Gastroesophageal sphincter (tissue), 4 donors: ENCODE measurements around the gene AFF2. TPM values are rescaled to one million over a fixed set of nuclear protein-coding genes. Genes with fewer than 3 reads are reported as not detected.

ENCODE experiments used
- ATAC-seq: fragments of 150-250 bp; one replicate; pipeline ENCODE4 v1.9.1; 2016; ENCODE audit warnings: mild to moderate bottlenecking, moderate library complexity
- H3K27ac ChIP-seq, 4 donors: fragments of 200-600 bp; sonication (generic) in 3 of 4; 1 replicate in 3 of 4; 2 replicates in 1 of 4; pipeline ENCODE4 v1.5.1; 2016 to 2019
- H3K27me3 ChIP-seq: fragments of 200-600 bp; sonication (generic); one replicate; pipeline ENCODE4 v1.5.1; 2019
- H3K36me3 ChIP-seq, 2 donors: fragments of 200-600 bp; sonication (generic); one replicate each; pipeline ENCODE4 v1.5.1; 2019; ENCODE audit warnings: control low read depth in 1 of 2
- H3K4me1 ChIP-seq, 3 donors: fragments of 200-600 bp; sonication (generic); 1 replicate in 2 of 3; 2 replicates in 1 of 3; pipeline ENCODE4 v1.5.1; 2016 to 2019; ENCODE audit warnings: control low read depth in 2 of 3
- H3K4me3 ChIP-seq, 2 donors: fragments of 200-600 bp; sonication (generic); one replicate each; pipeline ENCODE4 v1.5.1; 2019; ENCODE audit warnings: mild to moderate bottlenecking in 1 of 2, moderate library complexity in 1 of 2
- H3K9me3 ChIP-seq, 3 donors: fragments of 200-600 bp; sonication (generic); one replicate each; pipeline ENCODE4 v1.5.1; 2017 to 2019; ENCODE audit warnings: control low read depth in 2 of 3
- CTCF ChIP-seq, 4 experiments: fragments of 200-600 bp in 2 of 4; fragments of 450-650 bp in 2 of 4; sonication (generic) in 1 of 4; IDR thresholded peaks; one replicate each; pipeline ENCODE4 v1.5.1; 2017 to 2019; ENCODE audit warnings: antibody characterized with exemption in 4 of 4, mild to moderate bottlenecking in 2 of 4, moderate library complexity in 2 of 4
- EP300 ChIP-seq: sonication (generic); formaldehyde crosslinking; IDR thresholded peaks from one replicate; pipeline ENCODE4 v1.6.1; 2017; ENCODE audit warnings: antibody characterized with exemption, mild to moderate bottlenecking
- POLR2A ChIP-seq, 2 donors: fragments of 450-650 bp; IDR thresholded peaks; one replicate each; pipeline ENCODE4 v1.6.1; 2017; ENCODE audit warnings: antibody characterized with exemption in 2 of 2, mild to moderate bottlenecking in 2 of 2, moderate library complexity in 1 of 2
- POLR2AphosphoS5 ChIP-seq: sonication (generic); formaldehyde crosslinking; IDR thresholded peaks from one replicate; pipeline ENCODE4 v1.6.1; 2017; ENCODE audit warnings: antibody characterized with exemption
- WGBS, 2 donors: methylation state at CpG; one replicate each; pipeline ENCODE4 v1.1.5; 2018; ENCODE audit warnings: low coverage in 1 of 2; 5-methylcytosine and 5-hydroxymethylcytosine counted together
- small RNA-seq, 4 donors: library from RNA; depleted of rRNA; stranded (forward); fragments of <200 nt; gene quantifications; one replicate each; pipeline ENCODE3, GENCODE V24; 2016
- total RNA-seq, 4 donors: library from RNA; depleted of rRNA; stranded (reverse); fragments of >200 nt; gene quantifications; one replicate each; pipeline ENCODE4 v1.1.0, GENCODE V29; 2016

AFF2 gene
- total RNA-seq, 4 donors from 2014 or later, result 1.6 to 6.1 (median 3.6) TPM

- WGBS, 2 donors, result 62 to 80% methylated on average over 3 to 5 of the region's 5 CpGs
- no peaks in the 10 kb centered on the region for H3K9me3 ChIP-seq
- no peaks in the 10 kb centered on the region for H3K27me3 ChIP-seq
- TF ChIP-seq POLR2AphosphoS5, result no peak
- no peak for TF ChIP-seq EP300
- TF ChIP-seq POLR2A (IDR thresholded peaks at IDR 0.05), result no peak
- TF ChIP-seq CTCF (IDR thresholded peaks at IDR 0.05), result no peak
- ATAC-seq, result no peak
- H3K4me3 ChIP-seq, result no peak overlapping the region
- H3K36me3 ChIP-seq, result no peaks in the 10 kb centered on the region
- no peaks in the 10 kb centered on the region for H3K4me1 ChIP-seq
- no peak overlapping the region for H3K27ac ChIP-seq
These were observed 540.6 kb downstream of the AFF2 start for GRCh38 chrX:149040873-149041535.

DNA sequence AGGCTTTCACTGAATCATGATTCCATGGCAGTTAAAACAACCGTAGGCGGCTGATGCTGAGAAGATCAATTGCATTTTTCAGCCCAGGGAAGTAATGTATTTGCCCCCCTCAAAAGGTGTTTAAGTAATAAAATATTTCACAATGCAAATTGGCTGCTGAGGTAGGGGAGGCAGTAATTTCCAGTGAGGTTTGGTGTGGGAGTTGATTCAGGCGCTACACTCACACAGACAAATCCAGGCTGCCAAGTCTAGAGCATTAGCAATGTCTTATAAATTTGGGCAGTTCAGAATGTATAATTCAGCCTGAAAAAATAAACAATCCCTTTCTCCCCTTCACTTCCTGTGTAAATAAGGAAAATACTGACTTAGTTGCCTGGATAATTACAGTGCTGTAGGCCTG, 543.0 kb downstream of the AFF2 start:
- Histone ChIP-seq H3K36me3 (no peaks in the 10 kb centered on the region), H3K4me1 (no peaks in the 10 kb centered on the region), H3K4me3 (no peak overlapping the region), H3K9me3 (no peaks in the 10 kb centered on the region), H3K27me3 (no peaks in the 10 kb centered on the region), H3K27ac (no peak overlapping the region)
- WGBS, 2 donors, result 71 to 100% methylated on average over 1 to 3 of the region's 3 CpGs
- TF ChIP-seq EP300 (no peak), POLR2AphosphoS5 (no peak), CTCF (IDR thresholded peaks at IDR 0.05) (no peak), POLR2A (IDR thresholded peaks at IDR 0.05) (no peak)
- no peak for ATAC-seq

GRCh38 chrX:149044471-149044870, 544.1 kb downstream of the AFF2 start:
- no peaks in the 10 kb centered on the region for H3K9me3 ChIP-seq
- no peaks in the 10 kb centered on the region for H3K27me3 ChIP-seq
- H3K27ac ChIP-seq, result no peak overlapping the region
- WGBS, 2 donors, result 70 to 78% methylated on average over 2 of the region's 2 CpGs
- H3K4me3 ChIP-seq, result no peak overlapping the region
- TF ChIP-seq POLR2A (IDR thresholded peaks at IDR 0.05) (no peak), EP300 (no peak), POLR2AphosphoS5 (no peak), CTCF (IDR thresholded peaks at IDR 0.05) (no peak)
- no peaks in the 10 kb centered on the region for H3K4me1 ChIP-seq
- H3K36me3 ChIP-seq, result no peaks in the 10 kb centered on the region
- ATAC-seq, result no peak

DNA sequence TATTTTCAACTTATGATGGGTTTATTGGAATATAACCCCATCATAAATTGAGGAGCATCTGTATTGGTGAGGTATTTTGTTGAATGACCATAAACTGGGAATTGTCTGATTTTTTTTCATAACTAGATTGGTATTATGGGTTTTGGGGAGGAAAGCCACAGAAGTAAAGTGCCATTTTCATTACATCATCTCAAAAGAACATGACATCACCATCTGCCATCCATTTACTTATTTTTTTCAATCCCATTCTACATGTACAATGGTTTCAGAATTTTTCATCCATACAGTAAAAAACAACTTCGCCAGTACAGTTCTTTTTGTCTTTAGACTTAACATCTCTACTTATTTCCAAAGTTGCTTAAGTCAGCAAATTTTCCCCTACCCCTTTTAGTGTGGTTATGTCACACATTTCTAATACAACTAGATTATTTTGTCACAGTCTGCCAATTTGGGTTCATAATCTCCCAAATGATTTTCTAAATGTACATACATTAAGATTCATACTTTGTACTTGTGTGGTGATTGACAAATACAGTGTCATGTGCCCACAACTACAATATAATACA, 545.3 kb downstream of the AFF2 start:
- no peaks in the 10 kb centered on the region for H3K4me1 ChIP-seq
- H3K27me3 ChIP-seq, result no peaks in the 10 kb centered on the region
- WGBS, 2 donors, result 71 to 100% methylated on average over 1 of the region's 1 CpG
- TF ChIP-seq EP300, result no peak
- TF ChIP-seq POLR2AphosphoS5, result no peak
- no peak for TF ChIP-seq CTCF (IDR thresholded peaks at IDR 0.05)
- no peak overlapping the region for H3K4me3 ChIP-seq
- no peaks in the 10 kb centered on the region for H3K9me3 ChIP-seq
- no peak overlapping the region for H3K27ac ChIP-seq
- no peaks in the 10 kb centered on the region for H3K36me3 ChIP-seq
- ATAC-seq, result no peak

Small RNA genes within 50 kb of the gene (small RNA-seq; reads per million reads assigned to genes)
- gene RN7SKP267, result 0 reads per million in 4 donors
